HG03175 (cell line): Measurements from ENCODE around the gene CX3CL1.
"Not testable (repeated sequence)": the region's sequence is repeated elsewhere in the genome, so short reads cannot be mapped to it uniquely, and the experiment has no call there.

Experiments used
- ATAC-seq: cut with Tn5 transposase; IDR thresholded peaks from one replicate; pipeline ENCODE4 v1.9.1; 2021; ENCODE audit warnings: mild to moderate bottlenecking, moderate library complexity; ENCODE audit not compliant: unreplicated experiment

The CX3CL1 gene

GRCh38 chr16:57372372-57373116 lies at the start of gene CX3CL1:
Gene CX3CL1, plus strand, starts transcription at chr16:57372490. Its CDS starts 79 bp downstream, at chr16:57372569.
- no peak for ATAC-seq

- ATAC-seq = no peak
Observed at GRCh38 chr16:57324749-57325148, 47.5 kb upstream of the CX3CL1 start.

GRCh38 chr16:57325458-57325857 lies 46.8 kb upstream of the CX3CL1 start:
- ATAC-seq = no peak

- no peak for ATAC-seq
Observed at GRCh38 chr16:57329718-57330327, 42.5 kb upstream of the CX3CL1 start.

- no peak for ATAC-seq
Observed at GRCh38 chr16:57331355-57331754, 40.9 kb upstream of the CX3CL1 start.

GRCh38 chr16:57333402-57333801 lies 38.9 kb upstream of the CX3CL1 start:
- ATAC-seq = no peak

- ATAC-seq = no peak
Observed at GRCh38 chr16:57335366-57335765, 36.9 kb upstream of the CX3CL1 start.

GRCh38 chr16:57341062-57341440 lies 31.2 kb upstream of the CX3CL1 start:
- ATAC-seq = no peak

GRCh38 chr16:57341441-57342303 lies 30.6 kb upstream of the CX3CL1 start:
- no peak for ATAC-seq

- not testable (repeated sequence) for ATAC-seq
Observed at GRCh38 chr16:57342606-57343005, 29.7 kb upstream of the CX3CL1 start.

GRCh38 chr16:57343221-57343620 lies 29.1 kb upstream of the CX3CL1 start:
- no peak for ATAC-seq

- ATAC-seq = not testable (repeated sequence)
Observed at GRCh38 chr16:57344094-57344493, 28.2 kb upstream of the CX3CL1 start.

- ATAC-seq = no peak
Observed at GRCh38 chr16:57345021-57345420, 27.3 kb upstream of the CX3CL1 start.

GRCh38 chr16:57345666-57346204 lies 26.6 kb upstream of the CX3CL1 start:
- no peak for ATAC-seq

- no peak for ATAC-seq
Observed at GRCh38 chr16:57347858-57348257, 24.4 kb upstream of the CX3CL1 start.

- ATAC-seq = no peak
Observed at GRCh38 chr16:57348327-57348726, 24.0 kb upstream of the CX3CL1 start.

GRCh38 chr16:57349212-57350031 lies 22.9 kb upstream of the CX3CL1 start:
- ATAC-seq = peak; percentile 91

GRCh38 chr16:57352636-57353047 lies 19.6 kb upstream of the CX3CL1 start:
- ATAC-seq = no peak

- ATAC-seq = no peak
Observed at GRCh38 chr16:57354311-57354710, 18.0 kb upstream of the CX3CL1 start.

GRCh38 chr16:57355898-57356414 lies 16.3 kb upstream of the CX3CL1 start:
- ATAC-seq = no peak
